H9 (cell line): Measurements from ENCODE around the gene NCK1. TPM values are rescaled to one million over a fixed set of nuclear protein-coding genes. Genes with fewer than 3 reads are reported as not detected.
A peak's percentile ranks its signal among the peaks of the same experiment; 100 is the strongest.

Source experiments
- DNase-seq: peaks from one replicate; pipeline ENCODE4 v3.0.0-alpha.2; 2017
- H2AFZ ChIP-seq: one replicate; pipeline ENCODE4 v1.6.1; 2013; ENCODE audit warnings: mild to moderate bottlenecking, low read length, control low read depth, moderate library complexity
- H2AK5ac ChIP-seq: 2 replicates; pipeline ENCODE4 v1.6.1; 2013; ENCODE audit warnings: low read length, control low read depth, mixed read lengths; ENCODE audit not compliant: insufficient read length
- H2BK120ac ChIP-seq: one replicate; pipeline ENCODE4 v1.6.1; 2013; ENCODE audit warnings: low read depth, mild to moderate bottlenecking, low read length, control low read depth, inconsistent platforms; ENCODE audit not compliant: poor library complexity, severe bottlenecking
- H2BK12ac ChIP-seq: 2 replicates; pipeline ENCODE4 v1.6.1; 2013; ENCODE audit warnings: low read length, control low read depth, mixed read lengths, low read depth; ENCODE audit not compliant: insufficient read length
- H2BK15ac ChIP-seq: 2 replicates; pipeline ENCODE4 v1.6.1; 2013; ENCODE audit warnings: low read depth, low read length, control low read depth
- H2BK20ac ChIP-seq: one replicate; pipeline ENCODE4 v1.6.1; 2013; ENCODE audit warnings: low read depth, mild to moderate bottlenecking, low read length, control low read depth, inconsistent platforms; ENCODE audit not compliant: poor library complexity, severe bottlenecking
- H2BK5ac ChIP-seq: 2 replicates; pipeline ENCODE4 v1.6.1; 2013; ENCODE audit warnings: low read length, control low read depth, mixed read lengths; ENCODE audit not compliant: insufficient read length
- H3K14ac ChIP-seq: 2 replicates; pipeline ENCODE4 v1.6.1; 2013; ENCODE audit warnings: low read length, control low read depth; ENCODE audit not compliant: insufficient read depth
- H3K18ac ChIP-seq: 2 replicates; pipeline ENCODE4 v1.6.1; 2013; ENCODE audit warnings: low read depth, mild to moderate bottlenecking, mixed read lengths, low read length, control low read depth; ENCODE audit not compliant: insufficient read length
- H3K23ac ChIP-seq: 2 replicates; pipeline ENCODE4 v1.6.1; 2013; ENCODE audit warnings: low read length, control low read depth, mixed read lengths, low read depth; ENCODE audit not compliant: insufficient read length
- H3K23me2 ChIP-seq: 2 replicates; pipeline ENCODE4 v1.6.1; 2013; ENCODE audit warnings: low read depth, mild to moderate bottlenecking, mixed read lengths, low read length, control low read depth; ENCODE audit not compliant: insufficient read length, poor library complexity, severe bottlenecking
- H3K27ac ChIP-seq: 2 replicates; pipeline ENCODE4 v1.5.1; 2013; ENCODE audit warnings: low read length, control low read depth, mixed read lengths, low read depth; ENCODE audit not compliant: insufficient read length
- H3K27me3 ChIP-seq: 2 replicates; pipeline ENCODE4 v1.6.1; 2013; ENCODE audit warnings: low read length, control low read depth, inconsistent platforms; ENCODE audit not compliant: insufficient read depth
- H3K4ac ChIP-seq: 2 replicates; pipeline ENCODE4 v1.6.1; 2013; ENCODE audit warnings: low read depth, mild to moderate bottlenecking, control low read depth, inconsistent platforms, low read length, moderate library complexity
- H3K4me1 ChIP-seq: 2 replicates; pipeline ENCODE4 v1.6.1; 2013; ENCODE audit warnings: low read length, control low read depth, inconsistent platforms; ENCODE audit not compliant: insufficient read depth
- H3K4me2 ChIP-seq: 2 replicates; pipeline ENCODE4 v1.6.1; 2013; ENCODE audit warnings: low read length, control low read depth, mixed read lengths; ENCODE audit not compliant: insufficient read length, insufficient read depth
- H3K56ac ChIP-seq: 2 replicates; pipeline ENCODE4 v1.6.1; 2013; ENCODE audit warnings: low read depth, mild to moderate bottlenecking, mixed read lengths, low read length, control low read depth; ENCODE audit not compliant: insufficient read length
- H3K79me1 ChIP-seq: 2 replicates; pipeline ENCODE4 v1.6.1; 2013; ENCODE audit warnings: low read depth, mild to moderate bottlenecking, moderate library complexity, low read length, control low read depth, inconsistent platforms; ENCODE audit not compliant: insufficient read depth, poor library complexity, severe bottlenecking
- H3K79me2 ChIP-seq: 2 replicates; pipeline ENCODE4 v1.6.1; 2013; ENCODE audit warnings: low read length, control low read depth, inconsistent platforms; ENCODE audit not compliant: insufficient read depth
- H3K9ac ChIP-seq: 2 replicates; pipeline ENCODE4 v1.6.1; 2013; ENCODE audit warnings: low read length, control low read depth, mixed read lengths; ENCODE audit not compliant: insufficient read length; ENCODE audit errors: extremely low read depth
- H3K9me3 ChIP-seq: one replicate; pipeline ENCODE4 v1.6.1; 2013; ENCODE audit warnings: low read depth, low read length, inconsistent platforms; ENCODE audit not compliant: control insufficient read depth
- H3T11ph ChIP-seq: one replicate; pipeline ENCODE4 v1.6.1; 2013; ENCODE audit warnings: mild to moderate bottlenecking, low read length, control low read depth, inconsistent platforms
- H4K20me1 ChIP-seq: one replicate; pipeline ENCODE4 v1.6.1; 2013; ENCODE audit not compliant: control insufficient read depth, insufficient read length, insufficient read depth
- H4K5ac ChIP-seq: 2 replicates; pipeline ENCODE4 v1.6.1; 2013; ENCODE audit warnings: low read depth, mild to moderate bottlenecking, mixed read lengths, low read length, control low read depth; ENCODE audit not compliant: insufficient read length
- H4K8ac ChIP-seq: replicated peaks from 2 replicates; pipeline ENCODE4 v1.6.1; 2013; ENCODE audit warnings: low read length, control low read depth, mixed read lengths, low read depth; ENCODE audit not compliant: insufficient read length
- H4K91ac ChIP-seq: 2 replicates; pipeline ENCODE4 v1.6.1; 2013; ENCODE audit warnings: low read depth, mild to moderate bottlenecking, moderate library complexity, mixed read lengths, low read length, control low read depth; ENCODE audit not compliant: insufficient read length
- H3K27ac Mint-ChIP-seq, 3 experiments: 2 replicates in 2 of 3; 3 replicates in 1 of 3; pipeline ENCODE4 v1.8.0; 2020 to 2021; ENCODE audit warnings: mixed read lengths in 3 of 3, mild to moderate bottlenecking in 1 of 3, moderate library complexity in 1 of 3
- H3K27me3 Mint-ChIP-seq: 2 replicates; pipeline ENCODE4 v1.8.0; 2021; ENCODE audit warnings: low read depth, mild to moderate bottlenecking, moderate library complexity, mixed read lengths
- H3K36me3 Mint-ChIP-seq, 3 experiments: 2 replicates in 2 of 3; 3 replicates in 1 of 3; pipeline ENCODE4 v1.8.0; 2020 to 2021; ENCODE audit warnings: low read depth in 3 of 3, mixed read lengths in 3 of 3; ENCODE audit not compliant: insufficient read depth in 1 of 3
- H3K4me1 Mint-ChIP-seq, 2 experiments: 2 replicates each; pipeline ENCODE4 v1.8.0; 2020; ENCODE audit warnings: mixed read lengths in 2 of 2
- H3K4me3 Mint-ChIP-seq, 2 experiments: 2 replicates in 1 of 2; 3 replicates in 1 of 2; pipeline ENCODE4 v1.8.0; 2020 to 2021; ENCODE audit warnings: mild to moderate bottlenecking in 2 of 2, mixed read lengths in 2 of 2, moderate library complexity in 1 of 2
- H3K9me3 Mint-ChIP-seq, 2 experiments: 2 replicates in 1 of 2; 3 replicates in 1 of 2; pipeline ENCODE4 v1.8.0; 2020; ENCODE audit warnings: mild to moderate bottlenecking in 2 of 2, mixed read lengths in 2 of 2, moderate library complexity in 1 of 2
- WGBS: extraction: QIAGEN DNeasy Blood & Tissue Kit; methylation state at CpG from one replicate; pipeline ENCODE4 v1.1.7; 2013; ENCODE audit warnings: missing lambda C conversion rate, low lambda C conversion rate, mixed read lengths; ENCODE audit not compliant: insufficient read length; ENCODE audit errors: extremely low coverage; 5-methylcytosine and 5-hydroxymethylcytosine counted together
- total RNA-seq: library from RNA; stranded (reverse); gene quantifications from 2 replicates; pipeline ENCODE4 v1.2.1, GENCODE V29; 2021
- TF ChIP-seq, protein P1 (sequence below): fragments of 200-600 bp; sonication (generic); conservative IDR thresholded peaks from 3 replicates; pipeline ENCODE4 v1.8.0; 2021; ENCODE audit warnings: antibody characterized with exemption, mild to moderate bottlenecking

The NCK1 gene
- total RNA-seq, 1 experiment from 2014 or later = 26.4 TPM

DNA sequence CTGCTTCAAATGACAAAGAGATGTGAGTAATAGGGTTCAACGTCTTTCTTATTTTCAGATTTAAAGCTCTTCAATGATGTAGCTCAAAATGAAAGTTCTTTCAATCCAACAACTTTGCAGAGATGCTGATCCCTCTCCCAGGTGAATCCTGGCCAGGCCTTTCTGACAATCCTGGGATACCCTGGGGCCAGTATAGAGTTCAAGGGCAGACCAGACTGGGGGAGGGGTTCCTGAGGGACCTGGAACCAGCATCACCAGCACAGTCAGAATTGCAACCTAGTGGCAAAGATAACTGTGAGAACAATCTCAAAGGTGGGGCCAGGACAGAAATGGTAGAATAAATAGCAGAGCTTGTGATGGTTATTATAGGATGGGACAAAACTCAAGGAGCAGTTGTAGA, 19.7 kb upstream of the NCK1 start:
- H2AFZ ChIP-seq = no peak overlapping the region
- peaks cover 4% of the 10 kb centered on the region; the same call in 1 of the 2 replicates for H3K4me1 ChIP-seq
- no peak overlapping the region for H2BK5ac ChIP-seq
- peak; percentile 31 for DNase-seq
- H2BK120ac ChIP-seq = no peak overlapping the region
- no CpG with 5 or more reads among the region's 1 CpG for WGBS
- TF ChIP-seq, protein P1, sequence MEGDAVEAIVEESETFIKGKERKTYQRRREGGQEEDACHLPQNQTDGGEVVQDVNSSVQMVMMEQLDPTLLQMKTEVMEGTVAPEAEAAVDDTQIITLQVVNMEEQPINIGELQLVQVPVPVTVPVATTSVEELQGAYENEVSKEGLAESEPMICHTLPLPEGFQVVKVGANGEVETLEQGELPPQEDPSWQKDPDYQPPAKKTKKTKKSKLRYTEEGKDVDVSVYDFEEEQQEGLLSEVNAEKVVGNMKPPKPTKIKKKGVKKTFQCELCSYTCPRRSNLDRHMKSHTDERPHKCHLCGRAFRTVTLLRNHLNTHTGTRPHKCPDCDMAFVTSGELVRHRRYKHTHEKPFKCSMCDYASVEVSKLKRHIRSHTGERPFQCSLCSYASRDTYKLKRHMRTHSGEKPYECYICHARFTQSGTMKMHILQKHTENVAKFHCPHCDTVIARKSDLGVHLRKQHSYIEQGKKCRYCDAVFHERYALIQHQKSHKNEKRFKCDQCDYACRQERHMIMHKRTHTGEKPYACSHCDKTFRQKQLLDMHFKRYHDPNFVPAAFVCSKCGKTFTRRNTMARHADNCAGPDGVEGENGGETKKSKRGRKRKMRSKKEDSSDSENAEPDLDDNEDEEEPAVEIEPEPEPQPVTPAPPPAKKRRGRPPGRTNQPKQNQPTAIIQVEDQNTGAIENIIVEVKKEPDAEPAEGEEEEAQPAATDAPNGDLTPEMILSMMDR = no peak
- no peak overlapping the region for H3K4ac ChIP-seq
- no peaks in the 10 kb centered on the region for H4K20me1 ChIP-seq
- H2BK15ac ChIP-seq = no peak overlapping the region
- H4K5ac ChIP-seq = no peak overlapping the region
- H2BK20ac ChIP-seq = no peak overlapping the region
- H3K56ac ChIP-seq = no peak overlapping the region
- no peaks in the 10 kb centered on the region for H3K9me3 Mint-ChIP-seq
- H4K91ac ChIP-seq = no peak overlapping the region
- H4K8ac ChIP-seq = no peak overlapping the region
- peaks cover 18 to 45% (median 27%) of the 10 kb centered on the region in 3 experiments; a peak in 6 of 7 replicates for H3K36me3 Mint-ChIP-seq
- no peak overlapping the region for H3T11ph ChIP-seq
- H3K14ac ChIP-seq = no peak overlapping the region
- H3K9me3 ChIP-seq = no peaks in the 10 kb centered on the region
- no peak overlapping the region for H3K4me2 ChIP-seq
- H2AK5ac ChIP-seq = no peak overlapping the region
- H3K4me1 Mint-ChIP-seq = peaks cover 17 to 23% of the 10 kb centered on the region in 2 experiments
- no peaks in the 10 kb centered on the region for H3K23me2 ChIP-seq
- no peak overlapping the region for H3K23ac ChIP-seq
- H3K4me3 Mint-ChIP-seq = no peak overlapping the region
- no peak overlapping the region for H3K9ac ChIP-seq
- H3K27ac Mint-ChIP-seq = peak overlapping the region in 2 of 3 experiments; percentile 1 to 26; a peak in 2 of 7 replicates
- no peak overlapping the region for H3K18ac ChIP-seq
- H3K27me3 ChIP-seq = no peaks in the 10 kb centered on the region
- peaks cover 2% of the 10 kb centered on the region; the same call in 1 of the 2 replicates for H3K79me2 ChIP-seq
- no peak overlapping the region for H2BK12ac ChIP-seq
- no peak overlapping the region for H3K27ac ChIP-seq
- H3K79me1 ChIP-seq = no peaks in the 10 kb centered on the region
- no peaks in the 10 kb centered on the region for H3K27me3 Mint-ChIP-seq
